HepG2 (cell line): ENCODE measurements around the gene SLC45A3. TPM values are rescaled to one million over a fixed set of nuclear protein-coding genes. Genes with fewer than 3 reads are reported as not detected.

ENCODE experiments used
- EZH2 ChIP-seq: conservative IDR thresholded peaks from 2 replicates; pipeline ENCODE4 v1.6.1; 2012; ENCODE audit warnings: mild to moderate bottlenecking, low read depth, low read length, moderate library complexity
- HIVEP1 ChIP-seq: sonication (generic); formaldehyde crosslinking; IDR thresholded peaks from 2 replicates; pipeline ENCODE4 v1.4.0; 2020; ENCODE audit warnings: mild to moderate bottlenecking, missing genetic modification reagents
- HMGA1 ChIP-seq: sonication (generic); formaldehyde crosslinking; conservative IDR thresholded peaks from 2 replicates; pipeline ENCODE4 v1.4.0; 2020; ENCODE audit warnings: missing genetic modification reagents
- NONO ChIP-seq, 2 experiments: fragments of 450-650 bp in 1 of 2; sonication (generic) in 1 of 2; formaldehyde crosslinking in 1 of 2; IDR thresholded peaks in 1 of 2; conservative IDR thresholded peaks in 1 of 2; 2 replicates each; pipeline versions ENCODE4 v1.6.1 to v1.8.0; 2017 to 2022; ENCODE audit warnings: mild to moderate bottlenecking in 1 of 2, missing genetic modification reagents in 1 of 2, moderate library complexity in 1 of 2
- NR1H2 ChIP-seq: sonication (generic); formaldehyde crosslinking; IDR thresholded peaks from 2 replicates; pipeline ENCODE4 v1.8.1; 2022; ENCODE audit warnings: low read depth, missing genetic modification reagents, borderline replicate concordance
- SP140L ChIP-seq: sonication (generic); formaldehyde crosslinking; IDR thresholded peaks from 2 replicates; pipeline ENCODE4 v1.4.0; 2020; ENCODE audit warnings: missing genetic modification reagents, borderline replicate concordance
- ZFY ChIP-seq: sonication (generic); formaldehyde crosslinking; IDR thresholded peaks from 2 replicates; pipeline ENCODE4 v1.4.0; 2020; ENCODE audit warnings: missing genetic modification reagents
- ZNF264 ChIP-seq: sonication (generic); formaldehyde crosslinking; IDR thresholded peaks from 2 replicates; pipeline ENCODE4 v1.4.0; 2020; ENCODE audit warnings: missing genetic modification reagents
- ZNF326 ChIP-seq: sonication (generic); formaldehyde crosslinking; IDR thresholded peaks from 2 replicates; pipeline ENCODE4 v1.4.0; 2020; ENCODE audit warnings: missing genetic modification reagents, borderline replicate concordance
- ZNF615 ChIP-seq: sonication (generic); formaldehyde crosslinking; IDR thresholded peaks from 2 replicates; pipeline ENCODE4 v1.5.0; 2020; ENCODE audit warnings: mild to moderate bottlenecking, missing genetic modification reagents, borderline replicate concordance
- ZSCAN31 ChIP-seq: sonication (generic); formaldehyde crosslinking; IDR thresholded peaks from 2 replicates; pipeline ENCODE4 v1.5.0; 2020; ENCODE audit warnings: low read depth, mild to moderate bottlenecking, missing genetic modification reagents
- polyA plus RNA-seq, 8 experiments: library from polyadenylated mRNA; depleted of rRNA in 3 of 8; stranded (reverse) in 7 of 8; unstranded in 1 of 8; fragments of >200 nt; fragmentation: Illumina TruSeq in 4 of 8; extraction: Trizol in 4 of 8; gene quantifications; 2 replicates each; pipeline versions ENCODE4 v1.2.1 to v1.2.3, GENCODE V29; 2011 to 2016; ENCODE audit warnings: low read depth in 4 of 8, missing spikeins in 1 of 8, mixed read lengths in 1 of 8; ENCODE audit not compliant: insufficient read depth in 1 of 8
- total RNA-seq, 5 experiments: library from RNA; depleted of rRNA; stranded (reverse); fragments of >200 nt; fragmentation: Illumina TruSeq; extraction: Trizol; gene quantifications; 2 replicates each; pipeline ENCODE4 v1.2.3, GENCODE V29; 2016; ENCODE audit warnings: low read depth in 1 of 5
- TF ChIP-seq, protein P1 (sequence below): sonication (generic); formaldehyde crosslinking; IDR thresholded peaks from 2 replicates; pipeline ENCODE4 v1.8.1; 2022; ENCODE audit warnings: mild to moderate bottlenecking, missing genetic modification reagents
- TF ChIP-seq, protein P2 (sequence below): sonication (generic); formaldehyde crosslinking; IDR thresholded peaks from 2 replicates; pipeline ENCODE4 v1.4.0; 2020; ENCODE audit warnings: mild to moderate bottlenecking, missing genetic modification reagents
- TF ChIP-seq, protein P3 (sequence below): sonication (generic); formaldehyde crosslinking; IDR thresholded peaks from 2 replicates; pipeline ENCODE4 v1.4.0; 2020; ENCODE audit warnings: missing genetic modification reagents

The SLC45A3 gene
- total and polyA plus RNA-seq, 2 of the 13 experiments (the other 11 are each of a cell fraction or from before 2014, with no cell fraction given), result 3.4 to 4.1 TPM

DNA sequence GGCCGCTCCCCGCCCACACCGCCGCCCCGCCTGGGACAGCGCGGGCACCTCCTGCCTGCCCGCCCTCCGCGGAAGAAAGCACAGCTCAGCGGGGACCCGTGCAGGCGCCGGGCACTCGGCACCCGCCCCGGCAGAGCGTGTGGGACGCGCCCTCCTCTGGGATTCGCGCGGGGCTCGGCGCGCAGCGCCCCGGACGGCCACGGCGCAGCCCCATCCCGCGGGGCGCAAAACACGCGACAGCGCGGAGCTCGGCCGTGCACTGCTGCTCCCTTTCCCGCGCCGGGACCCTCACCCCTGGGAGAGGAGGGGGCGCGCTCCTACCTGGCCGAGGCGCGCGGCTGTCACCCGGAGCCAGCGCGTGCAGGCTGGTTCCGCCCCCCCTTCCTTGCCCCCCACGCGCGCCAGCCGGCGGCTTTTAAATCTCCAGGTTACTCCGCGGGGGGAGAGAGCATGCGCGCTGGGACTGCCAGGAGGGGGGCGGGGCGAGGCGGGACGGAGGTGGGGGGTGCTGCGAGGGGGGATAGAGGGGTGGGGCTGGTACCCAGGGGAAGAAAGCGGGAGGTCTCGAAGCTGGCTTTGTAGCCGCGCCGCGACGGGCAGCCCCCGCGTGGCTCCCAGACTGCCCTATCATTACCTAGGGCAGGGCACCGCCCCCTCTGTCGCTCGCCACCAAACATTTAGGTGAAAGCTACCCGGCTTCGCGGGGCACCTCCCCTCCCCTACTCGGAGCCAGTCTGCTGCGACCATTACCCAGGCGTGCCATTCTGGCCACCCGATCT, at the start of gene SLC45A3 (continued):
- TF ChIP-seq, protein P1, sequence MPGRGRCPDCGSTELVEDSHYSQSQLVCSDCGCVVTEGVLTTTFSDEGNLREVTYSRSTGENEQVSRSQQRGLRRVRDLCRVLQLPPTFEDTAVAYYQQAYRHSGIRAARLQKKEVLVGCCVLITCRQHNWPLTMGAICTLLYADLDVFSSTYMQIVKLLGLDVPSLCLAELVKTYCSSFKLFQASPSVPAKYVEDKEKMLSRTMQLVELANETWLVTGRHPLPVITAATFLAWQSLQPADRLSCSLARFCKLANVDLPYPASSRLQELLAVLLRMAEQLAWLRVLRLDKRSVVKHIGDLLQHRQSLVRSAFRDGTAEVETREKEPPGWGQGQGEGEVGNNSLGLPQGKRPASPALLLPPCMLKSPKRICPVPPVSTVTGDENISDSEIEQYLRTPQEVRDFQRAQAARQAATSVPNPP (CRISPR knock-in tag), result no peak
- TF ChIP-seq SP140L (CRISPR knock-in tag) (no peak), NONO (IDR thresholded peaks at IDR 0.05) (no peak), NONO (CRISPR knock-in tag; conservative IDR thresholded peaks at IDR 0.05) (0 out of 2 replicates have a peak, but pooled peaks have one; percentile 21), ZFY (CRISPR knock-in tag) (peak; percentile 13), HIVEP1 (no peak), ZSCAN31 (no peak), NR1H2 (CRISPR knock-in tag) (no peak), ZNF264 (no peak), EZH2 (no peak), HMGA1 (CRISPR knock-in tag) (no peak), ZNF615 (no peak), ZNF326 (CRISPR knock-in tag) (no peak)
- TF ChIP-seq, protein P2, sequence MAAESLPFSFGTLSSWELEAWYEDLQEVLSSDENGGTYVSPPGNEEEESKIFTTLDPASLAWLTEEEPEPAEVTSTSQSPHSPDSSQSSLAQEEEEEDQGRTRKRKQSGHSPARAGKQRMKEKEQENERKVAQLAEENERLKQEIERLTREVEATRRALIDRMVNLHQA (CRISPR knock-in tag), result no peak
- TF ChIP-seq, protein P3, sequence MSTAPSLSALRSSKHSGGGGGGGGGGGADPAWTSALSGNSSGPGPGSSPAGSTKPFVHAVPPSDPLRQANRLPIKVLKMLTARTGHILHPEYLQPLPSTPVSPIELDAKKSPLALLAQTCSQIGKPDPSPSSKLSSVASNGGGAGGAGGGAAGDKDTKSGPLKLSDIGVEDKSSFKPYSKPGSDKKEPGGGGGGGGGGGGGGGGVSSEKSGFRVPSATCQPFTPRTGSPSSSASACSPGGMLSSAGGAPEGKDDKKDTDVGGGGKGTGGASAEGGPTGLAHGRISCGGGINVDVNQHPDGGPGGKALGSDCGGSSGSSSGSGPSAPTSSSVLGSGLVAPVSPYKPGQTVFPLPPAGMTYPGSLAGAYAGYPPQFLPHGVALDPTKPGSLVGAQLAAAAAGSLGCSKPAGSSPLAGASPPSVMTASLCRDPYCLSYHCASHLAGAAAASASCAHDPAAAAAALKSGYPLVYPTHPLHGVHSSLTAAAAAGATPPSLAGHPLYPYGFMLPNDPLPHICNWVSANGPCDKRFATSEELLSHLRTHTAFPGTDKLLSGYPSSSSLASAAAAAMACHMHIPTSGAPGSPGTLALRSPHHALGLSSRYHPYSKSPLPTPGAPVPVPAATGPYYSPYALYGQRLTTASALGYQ (CRISPR knock-in tag), result no peak
